HL-60 (cell line): ENCODE measurements around the gene SFI1.

Experiments
- DNase-seq, 2 experiments: peaks; one replicate each; pipeline ENCODE4 v3.0.0-alpha.2; 2010 to 2020; ENCODE audit warnings: low read depth in 1 of 2, low spot score in 1 of 2
- H3K27ac ChIP-seq: fragments of 250-450 bp; sonication (Bioruptor Pico); replicated peaks from 2 replicates; pipeline ENCODE4 v1.5.1; 2020; ENCODE audit warnings: mild to moderate bottlenecking, moderate library complexity
- H3K27me3 ChIP-seq: fragments of 250-450 bp; sonication (Bioruptor Pico); 2 replicates; pipeline ENCODE4 v1.5.1; 2021; ENCODE audit warnings: mild to moderate bottlenecking, moderate library complexity; ENCODE audit not compliant: insufficient read depth, poor library complexity, severe bottlenecking
- H3K4me3 ChIP-seq: replicated peaks from 2 replicates; pipeline ENCODE4 v1.5.1; 2011; ENCODE audit warnings: mild to moderate bottlenecking, control low read depth, low read length; ENCODE audit not compliant: insufficient read depth
- GABPA ChIP-seq: IDR thresholded peaks from 2 replicates; pipeline ENCODE4 v1.6.1; 2012; ENCODE audit warnings: low read depth
- POLR2AphosphoS5 ChIP-seq: IDR thresholded peaks from 2 replicates; pipeline ENCODE4 v1.6.1; 2012; ENCODE audit warnings: low read depth
- REST ChIP-seq: IDR thresholded peaks from 2 replicates; pipeline ENCODE4 v1.6.1; 2012; ENCODE audit warnings: low read depth; ENCODE audit not compliant: insufficient replicate concordance
- SPI1 ChIP-seq: IDR thresholded peaks from 2 replicates; pipeline ENCODE4 v1.6.1; 2012; ENCODE audit warnings: low read depth, mild to moderate bottlenecking, borderline replicate concordance
- TF ChIP-seq, protein P1 (sequence below): IDR thresholded peaks from one replicate; pipeline ENCODE4 v1.5.1; 2011; ENCODE audit warnings: low read length, control low read depth, inconsistent platforms; ENCODE audit not compliant: insufficient read depth

Gene SFI1

DNA sequence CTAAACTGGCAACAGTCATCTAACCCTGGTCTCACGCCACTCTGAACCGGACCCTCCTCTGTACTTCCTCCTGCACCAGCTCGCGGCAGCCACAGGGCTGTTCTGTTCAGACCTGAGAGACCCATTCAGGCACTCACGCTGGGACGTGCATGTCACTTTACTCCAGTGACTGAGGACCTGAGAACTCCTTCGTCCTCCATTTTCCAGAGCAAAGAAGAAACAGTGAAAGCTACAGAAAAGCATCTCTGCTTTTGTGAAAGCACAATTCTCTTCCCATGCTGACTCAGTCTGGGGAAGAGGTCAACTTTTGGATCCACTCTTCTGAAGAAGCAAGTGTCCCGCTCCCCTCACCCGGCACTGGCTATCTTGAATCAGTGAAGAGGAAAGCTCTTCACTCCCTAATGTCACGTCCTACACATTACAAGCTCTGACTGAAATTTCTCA is 141.1 kb downstream of the SFI1 start:
- peak overlapping the region; percentile 52 for H3K4me3 ChIP-seq

GRCh38 chr22:31637891-31638618 is 141.7 kb downstream of the SFI1 start:
- peak in 1 of 2 experiments; percentile 96 for DNase-seq
- Histone ChIP-seq H3K4me3 (peak overlapping the region; percentile 52), H3K27me3 (no peaks in the 10 kb centered on the region), H3K27ac (peak overlapping the region; percentile 98)
- peak; percentile 96 for TF ChIP-seq SPI1
- TF ChIP-seq, protein P1, sequence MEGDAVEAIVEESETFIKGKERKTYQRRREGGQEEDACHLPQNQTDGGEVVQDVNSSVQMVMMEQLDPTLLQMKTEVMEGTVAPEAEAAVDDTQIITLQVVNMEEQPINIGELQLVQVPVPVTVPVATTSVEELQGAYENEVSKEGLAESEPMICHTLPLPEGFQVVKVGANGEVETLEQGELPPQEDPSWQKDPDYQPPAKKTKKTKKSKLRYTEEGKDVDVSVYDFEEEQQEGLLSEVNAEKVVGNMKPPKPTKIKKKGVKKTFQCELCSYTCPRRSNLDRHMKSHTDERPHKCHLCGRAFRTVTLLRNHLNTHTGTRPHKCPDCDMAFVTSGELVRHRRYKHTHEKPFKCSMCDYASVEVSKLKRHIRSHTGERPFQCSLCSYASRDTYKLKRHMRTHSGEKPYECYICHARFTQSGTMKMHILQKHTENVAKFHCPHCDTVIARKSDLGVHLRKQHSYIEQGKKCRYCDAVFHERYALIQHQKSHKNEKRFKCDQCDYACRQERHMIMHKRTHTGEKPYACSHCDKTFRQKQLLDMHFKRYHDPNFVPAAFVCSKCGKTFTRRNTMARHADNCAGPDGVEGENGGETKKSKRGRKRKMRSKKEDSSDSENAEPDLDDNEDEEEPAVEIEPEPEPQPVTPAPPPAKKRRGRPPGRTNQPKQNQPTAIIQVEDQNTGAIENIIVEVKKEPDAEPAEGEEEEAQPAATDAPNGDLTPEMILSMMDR = no peak
- TF ChIP-seq GABPA = no peak

More for the DNA sequence above, 141.1 kb downstream of the SFI1 start:
- Histone ChIP-seq H3K27ac (peak overlapping the region; percentile 98), H3K27me3 (no peaks in the 10 kb centered on the region)
- TF ChIP-seq REST (no peak), GABPA (no peak), SPI1 (peak; percentile 23; the same call in 1 of the 2 replicates), POLR2AphosphoS5 (peak; percentile 73)
- TF ChIP-seq, protein P1 = no peak
- peak; percentile 71 to 90 for DNase-seq

DNA sequence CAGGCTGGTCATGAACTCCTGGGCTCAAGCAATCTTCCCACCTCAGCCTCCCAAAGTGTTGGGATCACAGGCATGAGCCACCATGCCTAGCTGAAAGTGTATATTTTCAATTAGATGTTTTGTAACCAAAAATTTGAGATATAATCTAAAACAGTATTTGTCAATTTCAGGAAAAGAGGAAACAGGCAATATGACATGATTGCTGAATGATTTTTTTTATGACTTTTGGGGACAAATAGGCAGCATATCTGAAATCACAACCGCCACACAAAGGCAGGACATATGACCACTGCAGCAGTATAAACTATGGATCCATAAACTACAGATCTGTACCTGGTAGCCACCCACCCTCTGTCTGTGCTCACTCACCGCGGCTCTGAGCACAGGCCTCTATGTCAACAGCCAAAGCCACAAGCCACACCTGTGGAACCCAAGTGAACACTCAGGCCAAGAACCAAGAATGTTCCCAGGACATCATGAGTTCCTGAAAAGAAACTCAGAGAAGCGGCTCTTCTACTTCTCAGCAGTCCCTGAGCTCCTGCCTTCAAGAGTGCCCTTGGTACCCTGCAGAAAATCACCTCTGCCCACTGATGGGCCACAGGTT is 143.2 kb downstream of the SFI1 start:
- Histone ChIP-seq H3K27me3 (no peaks in the 10 kb centered on the region), H3K27ac (peak overlapping the region; percentile 98), H3K4me3 (no peak overlapping the region)
- TF ChIP-seq, protein P1 = no peak
- TF ChIP-seq SPI1 (no peak), POLR2AphosphoS5 (no peak), GABPA (no peak), REST (no peak)
- peak in 1 of 2 experiments; percentile 33 for DNase-seq
